Effector memory CD8-positive, alpha-beta T cell (primary cell): ENCODE measurements around the gene GRIN2C.

ENCODE experiments used
- ATAC-seq: fragments of 150-1000 bp; cut with Tn5 transposase; replicated peaks from 2 replicates; pipeline ENCODE4 v1.10.0; 2021; ENCODE audit warnings: mild to moderate bottlenecking, moderate library complexity
- DNase-seq, 3 experiments: peaks; one replicate each; pipeline ENCODE4 v3.0.0; 2021
- H3K27ac Mint-ChIP-seq, 2 donors: one replicate each; pipeline ENCODE4 v1.8.0; 2022; ENCODE audit warnings: mild to moderate bottlenecking in 2 of 2, mixed read lengths in 2 of 2, moderate library complexity in 2 of 2
- H3K27me3 Mint-ChIP-seq, 2 donors: one replicate each; pipeline ENCODE4 v1.8.0; 2022; ENCODE audit warnings: mixed read lengths in 2 of 2
- H3K36me3 Mint-ChIP-seq: one replicate; pipeline ENCODE4 v1.8.0; 2022; ENCODE audit warnings: mild to moderate bottlenecking, moderate library complexity, mixed read lengths; ENCODE audit not compliant: insufficient read depth
- H3K4me1 Mint-ChIP-seq, 2 donors: one replicate each; pipeline ENCODE4 v1.8.0; 2022; ENCODE audit warnings: low read depth in 2 of 2, mixed read lengths in 2 of 2
- H3K4me3 Mint-ChIP-seq, 2 donors: one replicate each; pipeline ENCODE4 v1.8.0; 2022; ENCODE audit warnings: mild to moderate bottlenecking in 2 of 2, mixed read lengths in 2 of 2, moderate library complexity in 2 of 2
- H3K9me3 Mint-ChIP-seq, 2 donors: one replicate each; pipeline ENCODE4 v1.8.0; 2022; ENCODE audit warnings: mixed read lengths in 2 of 2

Gene GRIN2C

DNA sequence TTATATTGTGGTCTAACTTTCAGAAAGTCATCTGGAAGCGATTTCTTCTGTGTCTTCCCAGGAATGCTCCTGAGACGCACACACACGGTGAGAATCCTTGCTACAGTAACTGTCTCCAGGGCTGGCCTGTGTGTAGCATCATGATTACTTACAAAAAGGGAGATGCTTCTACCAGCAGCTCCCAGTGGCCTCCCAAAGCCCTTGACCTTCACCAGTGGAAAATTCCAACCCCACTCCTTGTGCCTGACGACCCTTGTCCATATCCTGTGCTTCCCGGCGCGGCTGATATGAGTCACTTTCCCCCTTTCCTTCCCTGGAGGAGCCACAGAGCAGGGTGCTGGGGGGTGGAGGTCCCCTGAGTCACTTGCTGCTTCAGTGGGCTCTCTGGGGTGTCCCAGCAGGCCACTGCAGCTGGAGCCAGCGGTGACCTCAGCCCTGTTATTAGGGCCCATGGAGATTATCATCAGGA is 61.4 kb downstream of the GRIN2C start:
- H3K36me3 Mint-ChIP-seq = peaks cover 26% of the 10 kb centered on the region
- no peaks in the 10 kb centered on the region for H3K27me3 Mint-ChIP-seq
- H3K27ac Mint-ChIP-seq = no peak overlapping the region
- DNase-seq (no peak), ATAC-seq (no peak)
- no peaks in the 10 kb centered on the region for H3K9me3 Mint-ChIP-seq
- H3K4me3 Mint-ChIP-seq = no peak overlapping the region
- H3K4me1 Mint-ChIP-seq = peaks cover 0 to 1% of the 10 kb centered on the region in 2 donors

DNA sequence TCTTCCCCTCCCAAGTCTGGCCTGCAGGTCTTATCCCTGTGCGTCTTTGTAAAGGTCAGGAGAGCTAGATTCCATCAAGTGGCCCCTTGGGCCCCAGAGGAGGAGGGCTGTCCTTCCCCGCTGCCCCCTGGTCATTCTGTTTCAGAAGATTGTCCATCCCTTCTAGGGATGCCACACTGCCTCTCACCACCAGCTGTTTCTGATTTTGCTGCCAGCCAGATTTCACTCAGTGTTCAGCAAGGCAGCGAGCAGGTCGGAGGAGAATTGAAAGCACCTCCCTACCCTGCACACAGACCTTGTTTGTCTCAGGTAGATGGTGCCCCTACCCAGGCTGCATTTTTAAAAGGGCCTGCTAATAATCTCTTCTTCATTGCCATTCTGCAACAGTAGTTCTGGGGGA is 61.9 kb downstream of the GRIN2C start:
- no peak for DNase-seq
- peaks cover 25% of the 10 kb centered on the region for H3K36me3 Mint-ChIP-seq
- no peaks in the 10 kb centered on the region for H3K9me3 Mint-ChIP-seq
- peaks cover 0 to 1% of the 10 kb centered on the region in 2 donors for H3K4me1 Mint-ChIP-seq
- no peak overlapping the region for H3K4me3 Mint-ChIP-seq
- H3K27me3 Mint-ChIP-seq = no peaks in the 10 kb centered on the region
- H3K27ac Mint-ChIP-seq = no peak overlapping the region
- no peak for ATAC-seq

DNA sequence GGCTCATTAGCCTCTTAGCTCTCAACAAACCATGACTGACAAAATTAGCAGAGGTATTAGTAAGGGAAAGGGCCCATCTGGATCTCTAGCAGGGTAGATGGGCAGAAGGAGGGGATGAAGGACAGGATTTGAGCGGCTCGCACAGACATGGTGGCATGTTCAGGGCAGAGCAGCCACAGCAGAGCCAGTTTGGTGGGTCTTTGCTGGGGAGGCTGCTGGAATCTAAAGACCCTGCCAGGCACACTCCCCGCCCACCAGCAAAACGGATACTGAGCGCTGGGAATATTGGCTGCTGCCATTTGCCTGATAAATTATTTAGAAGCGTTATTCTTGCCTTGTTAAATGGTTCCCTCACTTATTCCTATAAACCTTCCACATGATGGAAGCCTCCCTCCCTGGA is 62.8 kb downstream of the GRIN2C start:
- Mint-ChIP-seq H3K27ac (no peak overlapping the region), H3K36me3 (peaks cover 25% of the 10 kb centered on the region), H3K27me3 (no peaks in the 10 kb centered on the region), H3K9me3 (no peaks in the 10 kb centered on the region), H3K4me3 (no peak overlapping the region), H3K4me1 (no peaks in the 10 kb centered on the region)
- ATAC-seq = no peak
- no peak for DNase-seq

DNA sequence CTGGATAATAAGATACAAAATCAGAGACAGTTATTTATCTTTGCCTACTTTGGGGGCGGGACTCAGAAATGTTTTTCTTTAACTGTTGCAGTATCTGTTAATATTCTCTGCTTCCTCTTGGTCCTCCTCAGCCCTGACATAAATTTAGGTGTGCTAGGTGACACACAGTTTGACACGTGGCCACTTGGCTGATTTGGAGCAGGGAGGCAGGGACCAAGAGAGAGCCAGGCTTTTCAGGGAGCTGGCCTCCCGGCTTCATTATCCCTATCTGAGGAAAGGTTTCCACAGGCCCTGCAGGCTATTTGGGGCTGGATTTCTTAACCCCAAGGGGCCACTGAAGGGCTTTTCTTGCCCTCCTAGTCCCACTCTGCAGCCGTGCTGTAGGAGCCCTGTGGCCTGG is 63.5 kb downstream of the GRIN2C start:
- DNase-seq (no peak), ATAC-seq (no peak)
- Mint-ChIP-seq H3K27me3 (no peaks in the 10 kb centered on the region), H3K4me1 (peaks cover 4% of the 10 kb centered on the region in 2 donors), H3K27ac (no peak overlapping the region), H3K36me3 (peaks cover 29% of the 10 kb centered on the region), H3K4me3 (no peak overlapping the region), H3K9me3 (no peaks in the 10 kb centered on the region)

DNA sequence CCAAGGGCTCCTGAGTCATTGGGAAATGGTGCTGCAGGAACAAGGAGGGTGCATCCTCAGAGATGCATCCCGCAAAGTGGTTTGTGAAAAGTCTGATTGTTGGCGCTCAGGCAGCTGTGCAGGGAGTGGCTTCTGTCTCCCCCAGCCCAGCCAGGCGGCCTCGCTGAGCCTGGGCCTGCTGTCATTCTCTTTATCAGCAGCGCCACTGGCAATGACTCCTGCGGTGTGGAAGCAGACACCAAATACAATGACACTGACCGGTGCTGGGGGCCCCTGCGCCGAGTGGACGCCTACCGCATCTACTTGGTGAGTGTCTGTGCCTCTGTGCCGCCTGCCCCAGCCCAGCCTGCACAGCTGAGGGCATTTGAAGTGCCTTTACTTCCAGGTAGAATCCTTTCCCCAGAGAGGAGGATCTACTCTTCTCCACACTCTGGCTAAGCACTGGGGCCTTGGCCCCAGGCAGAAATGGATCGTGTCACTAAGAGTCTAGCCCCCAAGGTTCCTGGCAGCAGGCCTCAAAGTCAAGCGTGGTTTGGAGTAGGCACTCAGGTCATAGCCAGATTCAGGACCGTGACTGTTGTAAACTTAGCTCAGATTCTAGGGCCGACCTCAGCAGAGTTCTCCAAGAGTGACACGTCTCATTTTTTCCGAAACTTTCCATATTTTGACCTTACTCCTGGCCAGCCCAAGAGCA is 64.2 kb downstream of the GRIN2C start:
- no peak overlapping the region for H3K27ac Mint-ChIP-seq
- H3K4me3 Mint-ChIP-seq = no peak overlapping the region
- no peaks in the 10 kb centered on the region for H3K27me3 Mint-ChIP-seq
- H3K9me3 Mint-ChIP-seq = no peaks in the 10 kb centered on the region
- no peak for DNase-seq
- peaks cover 9 to 12% of the 10 kb centered on the region in 2 donors for H3K4me1 Mint-ChIP-seq
- peaks cover 27% of the 10 kb centered on the region for H3K36me3 Mint-ChIP-seq
- no peak for ATAC-seq

DNA sequence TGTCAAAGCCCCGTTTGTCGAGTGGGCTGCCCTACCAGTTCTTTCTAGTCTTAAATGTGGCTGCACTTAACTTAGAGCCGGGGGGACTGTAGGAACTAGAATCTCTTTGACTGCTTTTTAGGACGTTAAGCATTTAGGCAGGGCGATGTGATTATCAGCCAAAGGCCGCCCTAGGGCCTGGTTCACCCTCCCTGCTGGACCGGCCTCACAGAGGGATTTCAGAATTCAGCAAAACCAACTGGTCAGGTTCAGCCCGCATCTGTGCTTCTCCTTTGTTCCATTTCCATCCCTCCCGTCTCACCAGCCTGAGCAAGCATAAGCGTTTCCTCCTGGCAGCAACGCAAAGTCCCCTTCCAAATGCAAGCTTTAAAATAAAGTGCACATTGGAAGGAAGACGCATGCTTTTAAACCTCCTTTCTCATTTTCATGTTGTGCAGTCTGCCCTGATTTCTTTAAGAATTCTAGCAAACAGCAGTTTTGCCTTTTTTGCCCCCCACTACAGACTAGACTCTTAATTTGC is 67.0 kb downstream of the GRIN2C start:
- peaks cover 13 to 14% of the 10 kb centered on the region in 2 donors for H3K4me1 Mint-ChIP-seq
- DNase-seq = no peak
- H3K4me3 Mint-ChIP-seq = no peak overlapping the region
- H3K9me3 Mint-ChIP-seq = no peaks in the 10 kb centered on the region
- no peak for ATAC-seq
- no peak overlapping the region for H3K27ac Mint-ChIP-seq
- no peaks in the 10 kb centered on the region for H3K27me3 Mint-ChIP-seq
- peaks cover 37% of the 10 kb centered on the region for H3K36me3 Mint-ChIP-seq
